Liver (tissue), 9 donors: Measurements from ENCODE around the gene SNAPC1. TPM values are rescaled to one million over a fixed set of nuclear protein-coding genes. Genes with fewer than 3 reads are reported as not detected.

Experiments
- DNase-seq: peaks from one replicate; pipeline ENCODE4 v3.0.0-alpha.2; 2017; ENCODE audit warnings: low spot score
- H3K27ac ChIP-seq, 2 donors: one replicate each; pipeline ENCODE4 v1.7.0; 2013; ENCODE audit warnings: inconsistent platforms in 2 of 2, low read length in 2 of 2, control low read depth in 1 of 2, low read depth in 1 of 2, mild to moderate bottlenecking in 1 of 2
- H3K27me3 ChIP-seq, 4 donors: one replicate each; pipeline versions ENCODE4 v1.6.1 to v1.7.0; 2013; ENCODE audit warnings: low read length in 3 of 4, inconsistent platforms in 1 of 4, mild to moderate bottlenecking in 1 of 4, moderate library complexity in 1 of 4; ENCODE audit not compliant: control insufficient read depth in 4 of 4, insufficient read depth in 4 of 4
- H3K36me3 ChIP-seq, 4 donors: one replicate each; pipeline versions ENCODE4 v1.6.1 to v1.7.0; 2013; ENCODE audit warnings: low read length in 3 of 4, mild to moderate bottlenecking in 3 of 4, low read depth in 1 of 4, moderate library complexity in 1 of 4; ENCODE audit not compliant: control insufficient read depth in 4 of 4, insufficient read depth in 3 of 4
- H3K4me1 ChIP-seq, 4 donors: one replicate each; pipeline versions ENCODE4 v1.6.1 to v1.7.0; 2013; ENCODE audit warnings: low read length in 3 of 4, mild to moderate bottlenecking in 3 of 4, moderate library complexity in 1 of 4; ENCODE audit not compliant: control insufficient read depth in 4 of 4, insufficient read depth in 4 of 4
- H3K4me3 ChIP-seq, 3 donors: one replicate each; pipeline versions ENCODE4 v1.6.1 to v1.7.0; 2013; ENCODE audit warnings: low read length in 3 of 3, control low read depth in 1 of 3, low read depth in 1 of 3, mild to moderate bottlenecking in 1 of 3
- H3K9ac ChIP-seq, 2 donors: one replicate each; pipeline ENCODE4 v1.7.0; 2013; ENCODE audit warnings: low read length in 2 of 2, mild to moderate bottlenecking in 2 of 2, moderate library complexity in 2 of 2, control low read depth in 1 of 2, low read depth in 1 of 2
- H3K9me3 ChIP-seq, 4 donors: one replicate each; pipeline versions ENCODE4 v1.6.1 to v1.7.0; 2013; ENCODE audit warnings: low read length in 3 of 4; ENCODE audit not compliant: control insufficient read depth in 4 of 4
- CTCF ChIP-seq: fragments of 150-350 bp; IDR thresholded peaks from 2 replicates; pipeline ENCODE4 v1.5.1; 2017; ENCODE audit warnings: improper control_type of control experiment, low read depth, low read length; ENCODE audit not compliant: missing input control
- EGR1 ChIP-seq, 2 donors: IDR thresholded peaks; 2 replicates each; pipeline ENCODE4 v1.6.1; 2016 to 2018; ENCODE audit warnings: antibody characterized with exemption in 2 of 2, low read depth in 2 of 2
- FOXA1 ChIP-seq: IDR thresholded peaks from 2 replicates; pipeline ENCODE4 v1.6.1; 2016; ENCODE audit warnings: antibody characterized with exemption
- FOXA2 ChIP-seq: IDR thresholded peaks from 2 replicates; pipeline ENCODE4 v1.6.1; 2016; ENCODE audit warnings: antibody characterized with exemption
- GABPA ChIP-seq, 2 donors: IDR thresholded peaks in 1 of 2; conservative IDR thresholded peaks in 1 of 2; 2 replicates each; pipeline ENCODE4 v1.6.1; 2016; ENCODE audit warnings: antibody characterized with exemption in 2 of 2, mild to moderate bottlenecking in 1 of 2, moderate library complexity in 1 of 2
- HNF4A ChIP-seq, 2 donors: conservative IDR thresholded peaks; 2 replicates each; pipeline ENCODE4 v1.6.1; 2016; ENCODE audit warnings: antibody characterized with exemption in 2 of 2, mild to moderate bottlenecking in 2 of 2
- HNF4G ChIP-seq: IDR thresholded peaks from 2 replicates; pipeline ENCODE4 v1.6.1; 2016; ENCODE audit warnings: antibody characterized with exemption
- JUND ChIP-seq, 2 donors: IDR thresholded peaks; 2 replicates each; pipeline ENCODE4 v1.6.1; 2016; ENCODE audit warnings: antibody characterized with exemption in 2 of 2
- NR2F2 ChIP-seq: IDR thresholded peaks from 2 replicates; pipeline ENCODE4 v1.6.1; 2016; ENCODE audit warnings: antibody characterized with exemption
- RAD21 ChIP-seq, 2 donors: IDR thresholded peaks; 2 replicates each; pipeline ENCODE4 v1.6.1; 2016; ENCODE audit warnings: antibody characterized with exemption in 2 of 2, mild to moderate bottlenecking in 2 of 2
- REST ChIP-seq: IDR thresholded peaks from 2 replicates; pipeline ENCODE4 v1.6.1; 2016; ENCODE audit warnings: antibody characterized with exemption, mild to moderate bottlenecking
- RXRA ChIP-seq, 2 donors: IDR thresholded peaks; 2 replicates each; pipeline ENCODE4 v1.6.1; 2017 to 2018; ENCODE audit warnings: antibody characterized with exemption in 2 of 2, mild to moderate bottlenecking in 1 of 2
- SP1 ChIP-seq: IDR thresholded peaks from 2 replicates; pipeline ENCODE4 v1.6.1; 2018; ENCODE audit warnings: antibody characterized with exemption, mild to moderate bottlenecking
- TAF1 ChIP-seq: conservative IDR thresholded peaks from 2 replicates; pipeline ENCODE4 v1.6.1; 2016; ENCODE audit warnings: antibody characterized with exemption, mild to moderate bottlenecking
- YY1 ChIP-seq: IDR thresholded peaks from 2 replicates; pipeline ENCODE4 v1.6.1; 2016; ENCODE audit warnings: antibody characterized with exemption, mild to moderate bottlenecking
- WGBS: extraction: QIAGEN DNeasy Blood & Tissue Kit; methylation state at CpG from one replicate; pipeline ENCODE4 v1.1.7; 2013; 5-methylcytosine and 5-hydroxymethylcytosine counted together
- polyA plus RNA-seq, 2 donors: library from polyadenylated mRNA; stranded (reverse) in 1 of 2; unstranded in 1 of 2; fragments of 200-250 nt in 1 of 2; fragments of >200 nt in 1 of 2; fragmentation: Nextera tagmentation in 1 of 2; extraction: Ambion mirVana in 1 of 2; gene quantifications; one replicate each; pipeline versions ENCODE4 v1.2.1 to v1.2.3, GENCODE V29; 2013 to 2015
- total RNA-seq, 2 donors: library from RNA; depleted of rRNA; stranded (reverse); fragments of >200 nt; gene quantifications; one replicate each; pipeline ENCODE4 v1.2.3, GENCODE V29; 2014
- TF ChIP-seq, protein P1 (sequence below): IDR thresholded peaks from 2 replicates; pipeline ENCODE4 v1.6.1; 2016; ENCODE audit warnings: antibody characterized with exemption
- TF ChIP-seq, protein P2 (sequence below): IDR thresholded peaks from 2 replicates; pipeline ENCODE4 v1.6.1; 2016; ENCODE audit warnings: antibody characterized with exemption
- TF ChIP-seq, protein P3 (sequence below): IDR thresholded peaks from 2 replicates; pipeline ENCODE4 v1.6.1; 2016; ENCODE audit warnings: antibody characterized with exemption
- donor health status: healthy.
- donor health status: healthy.
- donor health status: healthy.
- donor health status: healthy.
- donor health status: healthy.

SNAPC1 gene
- total and polyA plus RNA-seq, 4 donors, result 1.2 to 2.3 (median 1.7) TPM

- WGBS, result 64% methylated on average over 15 of the region's 15 CpGs
- H3K36me3 ChIP-seq, result no peaks in the 10 kb centered on the region
- no peak overlapping the region for H3K4me3 ChIP-seq
- peaks cover 0 to 20% (median 2%) of the 10 kb centered on the region in 4 donors for H3K27me3 ChIP-seq
- no peak overlapping the region for H3K27ac ChIP-seq
- no peaks in the 10 kb centered on the region for H3K9me3 ChIP-seq
- peaks cover 4 to 8% (median 5%) of the 10 kb centered on the region in 4 donors for H3K4me1 ChIP-seq
- TF ChIP-seq HNF4G, result no peak
- TF ChIP-seq NR2F2, result no peak
- no peak for TF ChIP-seq EGR1 (IDR thresholded peaks at IDR 0.05; ENCODE audit: low read depth in 2 of 2)
- TF ChIP-seq YY1, result no peak
- TF ChIP-seq HNF4A (conservative IDR thresholded peaks at IDR 0.05), result no peak
- no peak for TF ChIP-seq RAD21 (IDR thresholded peaks at IDR 0.05)
- TF ChIP-seq, protein P1, sequence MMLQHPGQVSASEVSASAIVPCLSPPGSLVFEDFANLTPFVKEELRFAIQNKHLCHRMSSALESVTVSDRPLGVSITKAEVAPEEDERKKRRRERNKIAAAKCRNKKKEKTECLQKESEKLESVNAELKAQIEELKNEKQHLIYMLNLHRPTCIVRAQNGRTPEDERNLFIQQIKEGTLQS, result no peak
- TF ChIP-seq, protein P2, sequence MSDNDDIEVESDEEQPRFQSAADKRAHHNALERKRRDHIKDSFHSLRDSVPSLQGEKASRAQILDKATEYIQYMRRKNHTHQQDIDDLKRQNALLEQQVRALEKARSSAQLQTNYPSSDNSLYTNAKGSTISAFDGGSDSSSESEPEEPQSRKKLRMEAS, result no peak
- TF ChIP-seq, protein P3, sequence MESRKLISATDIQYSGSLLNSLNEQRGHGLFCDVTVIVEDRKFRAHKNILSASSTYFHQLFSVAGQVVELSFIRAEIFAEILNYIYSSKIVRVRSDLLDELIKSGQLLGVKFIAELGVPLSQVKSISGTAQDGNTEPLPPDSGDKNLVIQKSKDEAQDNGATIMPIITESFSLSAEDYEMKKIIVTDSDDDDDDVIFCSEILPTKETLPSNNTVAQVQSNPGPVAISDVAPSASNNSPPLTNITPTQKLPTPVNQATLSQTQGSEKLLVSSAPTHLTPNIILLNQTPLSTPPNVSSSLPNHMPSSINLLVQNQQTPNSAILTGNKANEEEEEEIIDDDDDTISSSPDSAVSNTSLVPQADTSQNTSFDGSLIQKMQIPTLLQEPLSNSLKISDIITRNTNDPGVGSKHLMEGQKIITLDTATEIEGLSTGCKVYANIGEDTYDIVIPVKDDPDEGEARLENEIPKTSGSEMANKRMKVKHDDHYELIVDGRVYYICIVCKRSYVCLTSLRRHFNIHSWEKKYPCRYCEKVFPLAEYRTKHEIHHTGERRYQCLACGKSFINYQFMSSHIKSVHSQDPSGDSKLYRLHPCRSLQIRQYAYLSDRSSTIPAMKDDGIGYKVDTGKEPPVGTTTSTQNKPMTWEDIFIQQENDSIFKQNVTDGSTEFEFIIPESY, result no peak
- no peak for TF ChIP-seq FOXA2
- no peak for TF ChIP-seq JUND (IDR thresholded peaks at IDR 0.05)
- no peak for TF ChIP-seq CTCF
- TF ChIP-seq SP1, result no peak
- TF ChIP-seq FOXA1, result no peak
- no peak for TF ChIP-seq RXRA (IDR thresholded peaks at IDR 0.05)
- TF ChIP-seq REST, result no peak
- TF ChIP-seq GABPA (IDR thresholded peaks at IDR 0.05 in 1 of 2, conservative IDR thresholded peaks at IDR 0.05 in 1 of 2), result no peak
- TF ChIP-seq TAF1, result no peak
- H3K9ac ChIP-seq, result no peak overlapping the region
- no peak for DNase-seq
These were observed 49.7 kb downstream of the SNAPC1 start for GRCh38 chr14:61811882-61812346.
